Placental pericyte (primary cell): ENCODE measurements around the gene ZNF865. TPM values are rescaled to one million over a fixed set of nuclear protein-coding genes. Genes with fewer than 3 reads are reported as not detected.

Source experiments
- total RNA-seq: library from RNA; depleted of rRNA; stranded (reverse); fragments of >200 nt; gene quantifications from 2 replicates; pipeline ENCODE4 v1.2.3, GENCODE V29; 2012

The ZNF865 gene
- total RNA-seq, result 2.4 and 2.6 TPM in 2 replicates

GRCh38 chr19:55605637-55606470, at the start of gene ZNF865:
TSS of gene ZNF865 (plus strand) at chr19:55605647. CDS start at chr19:55613619, 7,972 bp downstream.

GRCh38 chr19:55580628-55581144, 24.8 kb upstream of the ZNF865 start, which contains the start of gene ZNF579:
TSS of gene ZNF579 (minus strand) at chr19:55580848. CDS start at chr19:55579639, 1,209 bp downstream.

GRCh38 chr19:55599468-55599841, 6.0 kb upstream of the ZNF865 start, which contains the start of gene FIZ1:
TSS of gene FIZ1 (minus strand) at chr19:55599517. CDS start at chr19:55597865, 1,652 bp downstream.

GRCh38 chr19:55599842-55600661, 5.4 kb upstream of the ZNF865 start, which contains the start of gene ZNF524:
TSS of gene ZNF524 (plus strand) at chr19:55600288. CDS start at chr19:55602113, 1,825 bp downstream.

GRCh38 chr19:55624109-55625003, 18.9 kb downstream of the ZNF865 start, which contains the start of gene ZNF784:
TSS of gene ZNF784 (minus strand) at chr19:55624566. CDS start at chr19:55624561, 5 bp downstream.

GRCh38 chr19:55640577-55641425, 35.4 kb downstream of the ZNF865 start, which contains the start of gene ZNF580:
TSS of gene ZNF580 (plus strand) at chr19:55641002. CDS start at chr19:55642509, 1,507 bp downstream.

GRCh38 chr19:55643003-55643886, 37.8 kb downstream of the ZNF865 start, which contains the start of gene ZNF581:
TSS of gene ZNF581 (plus strand) at chr19:55643649. CDS start at chr19:55644572, 923 bp downstream.

GRCh38 chr19:55647732-55648584, 42.5 kb downstream of the ZNF865 start, which contains the start of gene CCDC106:
TSS of gene CCDC106 (plus strand) at chr19:55648212. CDS start at chr19:55649047, 835 bp downstream.

GRCh38 chr19:55654868-55655647, 49.6 kb downstream of the ZNF865 start, which contains the start of gene U2AF2:
TSS of gene U2AF2 (plus strand) at chr19:55655035. CDS start at chr19:55655105, 70 bp downstream.

Other genes starting within 250 kb of the ZNF865 start
- not detected in 2 replicates for gene GARIN5B, start 242.4 kb upstream of the ZNF865 start, total RNA-seq
- gene IL11, start 235.2 kb upstream of the ZNF865 start, total RNA-seq, result 15.1 and 82.0 TPM in 2 replicates
- gene TMEM190, start 228.8 kb upstream of the ZNF865 start, total RNA-seq, result not detected in 2 replicates
- gene TMEM238, start 221.4 kb upstream of the ZNF865 start, total RNA-seq, result 1.4 TPM in 1 of 2 replicates, not detected in the other
- 301 and 1,049 TPM in 2 replicates for gene RPL28, start 219.7 kb upstream of the ZNF865 start, total RNA-seq
- 40.5 and 198 TPM in 2 replicates for gene UBE2S, start 197.9 kb upstream of the ZNF865 start, total RNA-seq
- gene SHISA7, start 162.3 kb upstream of the ZNF865 start, total RNA-seq, result not detected in 2 replicates
- 50.8 and 116 TPM in 2 replicates for gene ISOC2, start 144.0 kb upstream of the ZNF865 start, total RNA-seq
- gene C19orf85, start 140.9 kb upstream of the ZNF865 start, total RNA-seq, result not detected in 2 replicates
- gene ZNF628, start 129.0 kb upstream of the ZNF865 start, total RNA-seq, result 3.3 and 3.9 TPM in 2 replicates
- 17.5 and 19.3 TPM in 2 replicates for gene NAT14, start 120.5 kb upstream of the ZNF865 start, total RNA-seq
- gene SSC5D, start 117.2 kb upstream of the ZNF865 start, total RNA-seq, result 3.1 and 24.2 TPM in 2 replicates
- not detected in 2 replicates for gene SBK2, start 68.5 kb upstream of the ZNF865 start, total RNA-seq
- not detected in 2 replicates for gene SBK3, start 60.1 kb upstream of the ZNF865 start, total RNA-seq
- gene ZNF579, start 24.8 kb upstream of the ZNF865 start, total RNA-seq, result 6.7 and 9.0 TPM in 2 replicates
- 4.2 and 5.6 TPM in 2 replicates for gene FIZ1, start 6.1 kb upstream of the ZNF865 start, total RNA-seq
- gene ZNF524, start 5.4 kb upstream of the ZNF865 start, total RNA-seq, result 9.6 and 13.3 TPM in 2 replicates
- gene ZNF784, start 18.9 kb downstream of the ZNF865 start, total RNA-seq, result 4.9 and 7.0 TPM in 2 replicates
- gene ZNF580, start 35.4 kb downstream of the ZNF865 start, total RNA-seq, result 8.2 and 9.0 TPM in 2 replicates
- 13.5 and 22.1 TPM in 2 replicates for gene ZNF581, start 38.0 kb downstream of the ZNF865 start, total RNA-seq
- gene CCDC106, start 42.6 kb downstream of the ZNF865 start, total RNA-seq, result 7.7 and 16.6 TPM in 2 replicates
- 146 and 147 TPM in 2 replicates for gene U2AF2, start 49.4 kb downstream of the ZNF865 start, total RNA-seq
- gene EPN1, start 69.6 kb downstream of the ZNF865 start, total RNA-seq, result 87.8 and 104 TPM in 2 replicates
- gene NLRP9, start 132.8 kb downstream of the ZNF865 start, total RNA-seq, result not detected in 2 replicates
- gene RFPL4A, start 153.4 kb downstream of the ZNF865 start, total RNA-seq, result not detected in 2 replicates
- gene RFPL4AL1, start 163.5 kb downstream of the ZNF865 start, total RNA-seq, result not detected in 2 replicates
- not detected in 2 replicates for gene NLRP11, start 226.4 kb downstream of the ZNF865 start, total RNA-seq
- gene NLRP4, start 230.9 kb downstream of the ZNF865 start, total RNA-seq, result under 0.01 TPM in 1 of 2 replicates, not detected in the other